ENCODE measurements around the gene SMIM44. TPM values are rescaled to one million over a fixed set of nuclear protein-coding genes. Genes with fewer than 3 reads are reported as not detected.
A peak's percentile ranks its signal among the peaks of the same experiment; 100 is the strongest.

SMIM44 gene
- total RNA-seq, 3 donors from 2014 or later = not detected

- no peaks in the 10 kb centered on the region for H3K27me3 ChIP-seq
- intact Hi-C loops (cut with DNase I; ENCODE audit: low total_unique reads) = no loop called here
- no peaks in the 10 kb centered on the region for H3K36me3 ChIP-seq
- no peak overlapping the region for H3K27ac ChIP-seq
- H3K4me1 ChIP-seq = peaks cover 5 to 6% of the 10 kb centered on the region in 2 donors
- no peaks in the 10 kb centered on the region for H3K9me3 ChIP-seq
- DNase-seq (ENCODE audit: low spot score in 2 of 2) = no peak
- TF ChIP-seq POLR2A (IDR thresholded peaks at IDR 0.05) = no peak
- TF ChIP-seq, protein P1, sequence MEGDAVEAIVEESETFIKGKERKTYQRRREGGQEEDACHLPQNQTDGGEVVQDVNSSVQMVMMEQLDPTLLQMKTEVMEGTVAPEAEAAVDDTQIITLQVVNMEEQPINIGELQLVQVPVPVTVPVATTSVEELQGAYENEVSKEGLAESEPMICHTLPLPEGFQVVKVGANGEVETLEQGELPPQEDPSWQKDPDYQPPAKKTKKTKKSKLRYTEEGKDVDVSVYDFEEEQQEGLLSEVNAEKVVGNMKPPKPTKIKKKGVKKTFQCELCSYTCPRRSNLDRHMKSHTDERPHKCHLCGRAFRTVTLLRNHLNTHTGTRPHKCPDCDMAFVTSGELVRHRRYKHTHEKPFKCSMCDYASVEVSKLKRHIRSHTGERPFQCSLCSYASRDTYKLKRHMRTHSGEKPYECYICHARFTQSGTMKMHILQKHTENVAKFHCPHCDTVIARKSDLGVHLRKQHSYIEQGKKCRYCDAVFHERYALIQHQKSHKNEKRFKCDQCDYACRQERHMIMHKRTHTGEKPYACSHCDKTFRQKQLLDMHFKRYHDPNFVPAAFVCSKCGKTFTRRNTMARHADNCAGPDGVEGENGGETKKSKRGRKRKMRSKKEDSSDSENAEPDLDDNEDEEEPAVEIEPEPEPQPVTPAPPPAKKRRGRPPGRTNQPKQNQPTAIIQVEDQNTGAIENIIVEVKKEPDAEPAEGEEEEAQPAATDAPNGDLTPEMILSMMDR (IDR thresholded peaks at IDR 0.05) = no peak
- no peak for TF ChIP-seq POLR2AphosphoS5 (IDR thresholded peaks at IDR 0.05)
- H3K4me3 ChIP-seq = no peak overlapping the region
These were observed 14.7 kb upstream of the SMIM44 start for GRCh38 chr19:3497757-3498520.

- TF ChIP-seq POLR2AphosphoS5 (IDR thresholded peaks at IDR 0.05) = no peak
- Histone ChIP-seq H3K4me3 (no peak overlapping the region), H3K27me3 (no peaks in the 10 kb centered on the region), H3K4me1 (peaks cover 5 to 6% of the 10 kb centered on the region in 2 donors), H3K36me3 (no peaks in the 10 kb centered on the region), H3K27ac (no peak overlapping the region), H3K9me3 (no peaks in the 10 kb centered on the region)
- intact Hi-C loops (cut with DNase I; ENCODE audit: low total_unique reads) = no loop called here
- DNase-seq (ENCODE audit: low spot score in 2 of 2) = no peak
These were observed 13.4 kb upstream of the SMIM44 start for GRCh38 chr19:3496392-3497273.

- no peak overlapping the region for H3K4me3 ChIP-seq
- H3K27ac ChIP-seq = peak overlapping the region in 1 of 2 donors; percentile 25
- H3K36me3 ChIP-seq = no peaks in the 10 kb centered on the region
- DNase-seq (ENCODE audit: low spot score in 2 of 2) = peak in 1 of 2 donors; percentile 66
- H3K9me3 ChIP-seq = no peaks in the 10 kb centered on the region
- H3K27me3 ChIP-seq = no peaks in the 10 kb centered on the region
- no peak for TF ChIP-seq POLR2AphosphoS5 (IDR thresholded peaks at IDR 0.05)
- no peak for TF ChIP-seq POLR2A (IDR thresholded peaks at IDR 0.05)
- TF ChIP-seq, protein P1 (IDR thresholded peaks at IDR 0.05) = no peak
- intact Hi-C loops (cut with DNase I; ENCODE audit: low total_unique reads) = no loop called here
- H3K4me1 ChIP-seq = peaks cover 2 to 4% of the 10 kb centered on the region in 2 donors
These were observed 11.3 kb upstream of the SMIM44 start for GRCh38 chr19:3494559-3494958.

- TF ChIP-seq, protein P1 (IDR thresholded peaks at IDR 0.05) = no peak
- no peak for TF ChIP-seq POLR2A (IDR thresholded peaks at IDR 0.05)
- TF ChIP-seq POLR2AphosphoS5 (IDR thresholded peaks at IDR 0.05) = no peak
- no peaks in the 10 kb centered on the region for H3K4me1 ChIP-seq
- peak overlapping the region in 1 of 2 donors; percentile 13 for H3K27ac ChIP-seq
- intact Hi-C loops (cut with DNase I; ENCODE audit: low total_unique reads) = no loop called here
- no peaks in the 10 kb centered on the region for H3K27me3 ChIP-seq
- no peaks in the 10 kb centered on the region for H3K36me3 ChIP-seq
- no peak for DNase-seq (ENCODE audit: low spot score in 2 of 2)
- H3K9me3 ChIP-seq = no peaks in the 10 kb centered on the region
- no peak overlapping the region for H3K4me3 ChIP-seq
These were observed 10.8 kb upstream of the SMIM44 start for GRCh38 chr19:3494051-3494450.

DNA sequence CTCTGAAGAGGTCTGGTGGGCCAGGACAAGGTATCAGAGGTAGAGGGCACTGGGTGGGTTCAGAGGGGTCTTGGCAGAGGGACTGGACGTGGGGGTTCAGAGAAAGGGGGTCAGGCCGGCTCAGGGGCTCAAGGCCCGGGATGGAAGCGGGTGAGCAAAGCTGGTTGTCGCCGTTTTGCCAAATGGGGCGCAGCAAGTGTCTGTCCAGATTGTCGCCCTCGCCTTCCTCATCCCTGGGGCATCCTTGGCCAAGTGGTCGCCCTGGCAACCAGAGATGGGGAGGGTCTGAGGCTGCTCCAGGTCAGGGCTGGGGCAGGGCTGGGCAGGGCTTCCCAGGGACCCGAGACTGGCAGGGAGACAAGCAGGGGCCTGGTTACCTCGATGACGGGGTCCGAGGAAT is 10.4 kb upstream of the SMIM44 start:
- H3K36me3 ChIP-seq = no peaks in the 10 kb centered on the region

More for the DNA sequence above, 10.4 kb upstream of the SMIM44 start:
- no peak for TF ChIP-seq POLR2A (IDR thresholded peaks at IDR 0.05)
- TF ChIP-seq POLR2AphosphoS5 (IDR thresholded peaks at IDR 0.05) = no peak
- TF ChIP-seq, protein P1 (IDR thresholded peaks at IDR 0.05) = no peak
- intact Hi-C loops (cut with DNase I; ENCODE audit: low total_unique reads) = no loop called here
- Histone ChIP-seq H3K27ac (no peak overlapping the region), H3K4me1 (no peaks in the 10 kb centered on the region), H3K9me3 (no peaks in the 10 kb centered on the region), H3K27me3 (no peaks in the 10 kb centered on the region), H3K4me3 (no peak overlapping the region)
- DNase-seq (ENCODE audit: low spot score in 2 of 2) = no peak
